WERI-Rb-1 (cell line): Measurements from ENCODE around the gene SLC25A6.
"Not testable (repeated sequence)": the region's sequence is repeated elsewhere in the genome, so short reads cannot be mapped to it uniquely, and the experiment has no call there.

Experiments
- DNase-seq: peaks from one replicate; pipeline ENCODE4 v3.0.0-alpha.2; 2020
- H3K27ac ChIP-seq: fragments of 250-450 bp; sonication (Bioruptor Pico); 2 replicates; pipeline ENCODE4 v1.5.1; 2020; ENCODE audit warnings: mild to moderate bottlenecking, moderate library complexity
- H3K27me3 ChIP-seq: fragments of 250-450 bp; sonication (Bioruptor Pico); 2 replicates; pipeline ENCODE4 v1.5.1; 2021; ENCODE audit warnings: mild to moderate bottlenecking, low read depth, moderate library complexity; ENCODE audit not compliant: insufficient read depth, severe bottlenecking
- H3K36me3 ChIP-seq: fragments of 250-450 bp; sonication (Bioruptor Pico); 2 replicates; pipeline ENCODE4 v1.5.1; 2020; ENCODE audit warnings: mild to moderate bottlenecking, moderate library complexity
- H3K4me3 ChIP-seq: 2 replicates; pipeline ENCODE4 v1.5.1; 2011; ENCODE audit warnings: low read depth, mild to moderate bottlenecking, control low read depth, low read length
- H3K9me3 ChIP-seq: fragments of 250-450 bp; sonication (Bioruptor Pico); 2 replicates; pipeline ENCODE4 v1.5.1; 2021; ENCODE audit warnings: mild to moderate bottlenecking, moderate library complexity; ENCODE audit not compliant: severe bottlenecking
- CTCF ChIP-seq: IDR thresholded peaks from 2 replicates; pipeline ENCODE4 v1.5.1; 2011; ENCODE audit warnings: low read depth, mild to moderate bottlenecking, control low read depth, inconsistent platforms, low read length

Gene SLC25A6

GRCh38 chrX:1407035-1407434, 15.1 kb upstream of the SLC25A6 start:
- peaks cover 32% of the 10 kb centered on the region for H3K36me3 ChIP-seq
- H3K27ac ChIP-seq = no peak overlapping the region

GRCh38 chrX:1405769-1406168, 13.9 kb upstream of the SLC25A6 start:
- H3K9me3 ChIP-seq, H3K27me3 ChIP-seq: not testable (repeated sequence)
- H3K36me3 ChIP-seq = peaks cover 32% of the 10 kb centered on the region

More at GRCh38 chrX:1407035-1407434, 15.1 kb upstream of the SLC25A6 start:
- DNase-seq = no peak
- TF ChIP-seq CTCF = no peak
- no peaks in the 10 kb centered on the region for H3K9me3 ChIP-seq
- H3K27me3 ChIP-seq = no peaks in the 10 kb centered on the region
- H3K4me3 ChIP-seq = no peak overlapping the region

GRCh38 chrX:1403867-1404266, 12.0 kb upstream of the SLC25A6 start:
- not testable (repeated sequence) for H3K27ac ChIP-seq, DNase-seq, H3K9me3 ChIP-seq, H3K4me3 ChIP-seq, H3K27me3 ChIP-seq
- peaks cover 47% of the 10 kb centered on the region for H3K36me3 ChIP-seq

More at GRCh38 chrX:1405769-1406168, 13.9 kb upstream of the SLC25A6 start:
- not testable (repeated sequence) for H3K4me3 ChIP-seq, H3K27ac ChIP-seq, DNase-seq

DNA sequence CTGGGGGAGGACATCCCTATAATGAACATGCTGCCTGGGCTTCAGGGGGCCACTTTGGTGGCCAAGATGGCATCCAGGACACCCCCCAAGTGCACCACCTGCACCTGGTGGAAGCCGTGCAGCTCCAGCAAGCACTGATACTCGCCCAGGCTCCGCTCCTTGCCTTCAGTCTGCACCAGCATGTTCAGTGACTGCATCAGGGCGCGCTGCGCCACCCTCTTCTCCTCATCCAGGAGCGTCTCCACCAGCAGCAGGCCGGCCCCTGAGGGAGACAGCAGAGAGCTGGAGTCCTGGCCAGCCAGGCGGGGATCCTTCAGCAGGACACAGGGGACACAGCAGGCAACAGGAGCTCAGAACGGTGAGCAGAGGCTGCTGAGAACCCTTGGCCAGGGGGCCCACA, 11.3 kb upstream of the SLC25A6 start:
- peaks cover 54% of the 10 kb centered on the region for H3K36me3 ChIP-seq

DNA sequence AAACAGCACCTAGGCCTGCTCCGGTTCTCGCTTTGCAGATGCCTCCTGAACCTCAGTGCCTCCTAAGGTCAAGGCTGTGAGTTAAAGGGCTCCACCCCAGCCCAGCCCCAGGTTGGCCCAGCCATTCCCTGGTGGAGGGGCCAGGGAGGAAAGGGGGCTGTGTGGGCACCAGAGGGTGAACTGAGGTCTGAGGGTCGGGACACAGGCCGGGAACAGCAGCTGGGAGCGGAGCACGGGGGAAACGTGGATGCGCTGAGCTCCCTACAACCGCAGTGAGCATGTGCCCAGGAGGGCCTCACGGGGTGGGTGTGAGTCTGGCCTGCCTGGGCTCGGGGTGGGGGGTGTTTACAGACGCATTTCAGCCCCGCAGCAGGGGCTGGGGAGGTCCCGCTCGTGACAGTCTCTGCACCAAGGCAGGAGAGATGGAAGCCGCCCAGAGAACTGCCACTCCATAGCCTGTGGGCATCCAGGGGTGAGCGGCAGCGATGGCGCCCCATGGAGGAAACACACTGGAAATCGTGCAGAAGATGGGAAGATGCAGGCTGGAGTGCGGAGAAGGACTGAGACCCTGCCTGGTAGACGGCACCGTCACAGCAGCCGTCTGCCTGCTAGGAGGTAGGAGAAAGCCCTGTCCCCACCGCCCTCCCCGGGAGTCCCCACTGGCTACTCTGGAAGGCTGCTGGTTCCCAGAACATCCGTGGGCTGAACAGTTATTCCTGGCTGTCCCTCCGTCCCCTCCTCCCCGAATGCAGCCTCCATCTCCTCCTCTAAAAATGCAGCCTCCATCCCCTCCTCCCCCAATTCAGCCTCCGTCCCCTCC, 9.9 kb upstream of the SLC25A6 start:
- Histone ChIP-seq H3K27ac (no peak overlapping the region), H3K36me3 (peaks cover 53% of the 10 kb centered on the region), H3K4me3 (no peak overlapping the region), H3K9me3 (no peaks in the 10 kb centered on the region), H3K27me3 (no peaks in the 10 kb centered on the region)
- DNase-seq = no peak
- no peak for TF ChIP-seq CTCF

More for the DNA sequence above, 11.3 kb upstream of the SLC25A6 start:
- Histone ChIP-seq H3K4me3 (no peak overlapping the region), H3K27me3 (no peaks in the 10 kb centered on the region), H3K27ac (no peak overlapping the region), H3K9me3 (no peaks in the 10 kb centered on the region)
- TF ChIP-seq CTCF = no peak
- no peak for DNase-seq

DNA sequence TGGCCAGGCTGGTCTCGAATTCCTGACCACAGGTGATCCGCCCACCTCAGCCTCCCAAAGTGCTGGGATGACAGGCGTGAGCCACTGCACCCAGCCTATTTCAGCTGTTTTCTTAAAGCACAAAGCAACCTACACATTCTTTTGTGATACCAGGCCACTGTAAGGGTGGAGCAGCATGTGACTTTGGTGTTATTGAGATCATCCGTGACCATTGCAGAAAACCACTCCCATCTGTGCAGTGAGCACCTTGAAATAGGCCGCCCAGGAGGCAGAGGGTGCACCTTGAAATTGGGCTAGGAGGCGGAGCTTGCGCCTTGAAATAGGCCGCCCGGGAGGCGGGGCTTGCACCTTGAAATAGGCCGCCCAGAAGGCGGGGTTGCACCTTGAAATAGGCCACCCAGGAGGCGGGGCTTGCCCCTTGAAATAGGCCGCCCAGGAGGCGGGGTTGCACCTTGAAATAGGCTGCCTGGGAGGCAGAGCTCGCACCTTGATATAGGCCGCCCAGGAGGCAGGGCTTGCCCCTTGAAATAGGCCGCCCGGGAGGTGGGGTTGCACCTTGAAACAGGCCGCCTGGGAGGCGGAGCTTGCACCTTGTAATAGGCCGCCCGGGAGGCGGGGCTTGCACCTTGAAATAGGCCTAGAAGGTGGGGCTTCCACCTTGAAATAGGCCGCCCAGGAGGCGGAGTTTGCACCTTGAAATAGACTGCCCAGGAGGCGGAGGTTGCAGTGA, 9.0 kb upstream of the SLC25A6 start:
- H3K27me3 ChIP-seq = no peaks in the 10 kb centered on the region
- H3K27ac ChIP-seq = no peak overlapping the region; the same call in 1 of the 2 replicates
- no peaks in the 10 kb centered on the region for H3K9me3 ChIP-seq
- H3K4me3 ChIP-seq = no peak overlapping the region
- peaks cover 62% of the 10 kb centered on the region for H3K36me3 ChIP-seq
- peak; percentile 45 for DNase-seq
- TF ChIP-seq CTCF = no peak
